ENCODE measurements around the gene ERI2. TPM values are rescaled to one million over a fixed set of nuclear protein-coding genes. Genes with fewer than 3 reads are reported as not detected.
"Not testable (repeated sequence)": the region's sequence is repeated elsewhere in the genome, so short reads cannot be mapped to it uniquely, and the experiment has no call there.

ERI2 gene
- total RNA-seq, 1 donor from 2014 or later = 15.1 TPM

GRCh38 chr16:20838240-20838639 is 32.0 kb upstream of the ERI2 start:
- H3K27me3 Mint-ChIP-seq = no peaks in the 10 kb centered on the region
- H3K4me3 Mint-ChIP-seq = no peak overlapping the region
- H3K36me3 Mint-ChIP-seq (ENCODE audit: low read depth) = peaks cover 76% of the 10 kb centered on the region
- peaks cover 3% of the 10 kb centered on the region for H3K4me1 Mint-ChIP-seq
- H3K9me3 Mint-ChIP-seq = no peaks in the 10 kb centered on the region
- DNase-seq = no peak
- intact Hi-C loops (cut with micrococcal nuclease) = no loop called here
- no peak overlapping the region for H3K27ac Mint-ChIP-seq

GRCh38 chr16:20833086-20833485 is 26.8 kb upstream of the ERI2 start:
- no peaks in the 10 kb centered on the region for H3K4me1 Mint-ChIP-seq
- intact Hi-C loops (cut with micrococcal nuclease) = no loop called here
- DNase-seq = no peak
- no peaks in the 10 kb centered on the region for H3K9me3 Mint-ChIP-seq
- peaks cover 52% of the 10 kb centered on the region for H3K36me3 Mint-ChIP-seq (ENCODE audit: low read depth)
- no peak overlapping the region for H3K27ac Mint-ChIP-seq
- H3K27me3 Mint-ChIP-seq = no peaks in the 10 kb centered on the region
- no peak overlapping the region for H3K4me3 Mint-ChIP-seq

- Mint-ChIP-seq H3K4me1 (no peaks in the 10 kb centered on the region), H3K4me3 (no peak overlapping the region), H3K27me3 (no peaks in the 10 kb centered on the region), H3K27ac (no peak overlapping the region), H3K36me3 (ENCODE audit: low read depth) (peaks cover 38% of the 10 kb centered on the region), H3K9me3 (no peaks in the 10 kb centered on the region)
- intact Hi-C loops (cut with micrococcal nuclease) = no loop called here
- no peak for DNase-seq
Measured at GRCh38 chr16:20830372-20830771, 24.1 kb upstream of the ERI2 start.

- intact Hi-C loops (cut with micrococcal nuclease) = no loop called here
- no peak for DNase-seq
- Mint-ChIP-seq H3K4me3 (no peak overlapping the region), H3K36me3 (ENCODE audit: low read depth) (peaks cover 33% of the 10 kb centered on the region), H3K27ac (no peak overlapping the region), H3K9me3 (no peaks in the 10 kb centered on the region), H3K27me3 (no peaks in the 10 kb centered on the region), H3K4me1 (no peaks in the 10 kb centered on the region)
Measured at GRCh38 chr16:20829536-20829935, 23.3 kb upstream of the ERI2 start.

DNA sequence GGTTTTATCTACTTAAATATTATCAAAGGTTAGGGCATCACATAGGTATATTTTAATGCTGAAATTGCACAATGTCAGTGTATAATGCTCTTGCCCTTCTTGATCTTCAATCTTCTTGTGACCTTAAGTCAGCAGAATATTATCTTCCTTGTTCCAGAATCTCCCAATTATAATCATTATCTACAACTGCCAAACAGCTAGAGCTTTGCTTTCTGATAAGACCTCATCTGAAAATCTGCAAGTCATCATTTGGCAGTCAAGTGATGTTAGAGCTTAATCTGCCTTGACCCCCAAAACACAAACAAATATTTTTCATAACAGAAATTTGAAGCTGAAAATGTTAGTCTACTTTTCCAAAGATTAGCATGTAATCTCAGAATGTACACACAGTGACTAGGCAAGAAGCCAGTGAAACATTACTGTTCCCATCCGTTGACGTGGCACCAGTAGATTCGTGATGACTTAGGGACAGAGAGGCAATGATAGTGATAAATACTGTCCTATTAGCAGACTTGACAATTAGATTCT is 19.8 kb upstream of the ERI2 start:
- intact Hi-C loops (cut with micrococcal nuclease) = no loop called here

DNA sequence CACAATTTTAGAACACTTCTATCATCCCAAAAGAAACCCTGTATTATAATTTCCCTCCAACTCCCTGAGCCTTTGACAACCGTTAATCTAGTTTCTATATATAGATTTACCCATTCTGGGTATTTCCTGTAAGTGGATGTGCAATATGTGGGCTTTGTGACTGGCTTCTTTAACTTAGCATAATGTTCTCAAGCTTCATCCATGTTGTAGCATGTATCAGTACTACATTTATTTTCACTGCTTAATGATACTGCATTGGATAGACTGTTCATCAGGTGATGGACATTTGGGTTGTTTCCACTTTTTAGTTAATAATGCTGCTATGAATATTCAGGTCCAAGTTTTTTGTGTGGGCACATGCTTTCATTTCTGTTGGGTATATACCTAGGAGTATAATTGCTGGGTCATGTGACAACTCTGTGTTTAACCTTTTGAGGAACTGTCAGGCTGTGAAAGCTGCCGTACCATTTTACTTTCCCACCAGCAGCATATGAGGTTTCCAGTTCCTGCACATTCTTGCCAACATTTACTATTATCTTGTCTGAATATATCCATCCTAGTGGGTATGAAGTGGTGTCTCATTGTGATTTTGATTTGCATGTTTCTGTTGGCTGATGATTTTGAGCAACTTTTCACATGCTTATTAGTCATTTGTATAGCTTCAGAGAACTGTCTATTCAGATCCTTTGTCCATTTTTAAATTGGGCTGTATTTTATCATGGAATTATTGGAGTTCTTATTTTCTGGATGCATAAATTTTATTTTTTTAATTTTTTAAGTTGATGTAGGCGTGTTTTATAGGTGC is 16.5 kb upstream of the ERI2 start:
- H3K27ac Mint-ChIP-seq = peak overlapping the region; percentile 56
- peaks cover 49% of the 10 kb centered on the region for H3K36me3 Mint-ChIP-seq (ENCODE audit: low read depth)
- DNase-seq = no peak
- H3K4me1 Mint-ChIP-seq = peaks cover 10% of the 10 kb centered on the region
- peak overlapping the region; percentile 3 for H3K4me3 Mint-ChIP-seq
- peaks cover 4% of the 10 kb centered on the region for H3K9me3 Mint-ChIP-seq
- H3K27me3 Mint-ChIP-seq = no peaks in the 10 kb centered on the region
- intact Hi-C loops (cut with micrococcal nuclease) = loop anchor here (1.0 kb wide), 1 partner anchor 22 kb away; no protein-coding TSS in a partner anchor

More for the DNA sequence above, 19.8 kb upstream of the ERI2 start:
- H3K4me3 Mint-ChIP-seq = no peak overlapping the region
- no peak for DNase-seq
- no peak overlapping the region for H3K27ac Mint-ChIP-seq
- H3K27me3 Mint-ChIP-seq = no peaks in the 10 kb centered on the region
- H3K36me3 Mint-ChIP-seq (ENCODE audit: low read depth) = peaks cover 36% of the 10 kb centered on the region
- H3K4me1 Mint-ChIP-seq = peaks cover 10% of the 10 kb centered on the region
- H3K9me3 Mint-ChIP-seq = peaks cover 4% of the 10 kb centered on the region

- intact Hi-C loops (cut with micrococcal nuclease) = loop anchor here (1.0 kb wide), 1 partner anchor 23 kb away; no protein-coding TSS in a partner anchor
- Mint-ChIP-seq H3K4me3 (no peak overlapping the region), H3K27ac (no peak overlapping the region), H3K36me3 (ENCODE audit: low read depth) (peaks cover 49% of the 10 kb centered on the region), H3K9me3 (peaks cover 4% of the 10 kb centered on the region), H3K4me1 (peaks cover 10% of the 10 kb centered on the region), H3K27me3 (no peaks in the 10 kb centered on the region)
- DNase-seq = no peak
Measured at GRCh38 chr16:20821682-20822081, 15.4 kb upstream of the ERI2 start.

- Mint-ChIP-seq H3K27me3 (no peaks in the 10 kb centered on the region), H3K4me3 (no peak overlapping the region), H3K9me3 (peaks cover 4% of the 10 kb centered on the region), H3K36me3 (ENCODE audit: low read depth) (peaks cover 44% of the 10 kb centered on the region), H3K27ac (no peak overlapping the region), H3K4me1 (peaks cover 17% of the 10 kb centered on the region)
- DNase-seq = no peak
- intact Hi-C loops (cut with micrococcal nuclease) = no loop called here
Measured at GRCh38 chr16:20818929-20819585, 12.8 kb upstream of the ERI2 start.

GRCh38 chr16:20814784-20815183 is 8.5 kb upstream of the ERI2 start:
- Mint-ChIP-seq H3K9me3 (no peaks in the 10 kb centered on the region), H3K27me3 (no peaks in the 10 kb centered on the region), H3K4me3 (no peak overlapping the region), H3K4me1 (peaks cover 14% of the 10 kb centered on the region), H3K27ac (no peak overlapping the region), H3K36me3 (ENCODE audit: low read depth) (peaks cover 24% of the 10 kb centered on the region)
- no peak for DNase-seq
- intact Hi-C loops (cut with micrococcal nuclease) = no loop called here

- peaks cover 17% of the 10 kb centered on the region for H3K36me3 Mint-ChIP-seq (ENCODE audit: low read depth)
- DNase-seq = no peak
- intact Hi-C loops (cut with micrococcal nuclease) = no loop called here
- no peak overlapping the region for H3K4me3 Mint-ChIP-seq
- H3K9me3 Mint-ChIP-seq = no peaks in the 10 kb centered on the region
- H3K4me1 Mint-ChIP-seq = peaks cover 26% of the 10 kb centered on the region
- H3K27ac Mint-ChIP-seq = no peak overlapping the region
- no peaks in the 10 kb centered on the region for H3K27me3 Mint-ChIP-seq
Measured at GRCh38 chr16:20812510-20812909, 6.2 kb upstream of the ERI2 start.

- intact Hi-C loops (cut with micrococcal nuclease) = no loop called here
- Mint-ChIP-seq H3K4me1 (peaks cover 28% of the 10 kb centered on the region), H3K36me3 (ENCODE audit: low read depth) (peaks cover 15% of the 10 kb centered on the region)
Measured at GRCh38 chr16:20811889-20812439, 5.7 kb upstream of the ERI2 start.

DNA sequence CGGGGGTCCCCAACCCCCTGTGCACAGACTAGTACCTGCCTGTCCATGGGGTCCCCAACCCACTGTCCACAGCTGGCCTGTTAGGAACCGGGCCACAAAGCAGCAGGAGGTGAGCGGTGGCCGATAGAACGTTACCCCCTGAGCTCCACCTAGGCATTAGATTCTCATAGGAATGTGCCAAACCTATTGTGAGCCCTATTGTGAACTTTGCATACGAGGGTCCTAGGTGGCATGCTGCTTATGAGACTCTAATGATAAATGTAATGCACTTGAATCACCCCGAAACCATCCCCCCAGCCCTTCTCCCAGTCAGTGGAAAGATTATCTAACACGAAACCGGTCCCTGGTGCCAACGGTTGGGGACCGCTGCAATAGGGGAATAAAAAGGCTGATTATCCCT is 1.6 kb upstream of the ERI2 start:
- peaks cover 24% of the 10 kb centered on the region for H3K4me1 Mint-ChIP-seq
- H3K9me3 Mint-ChIP-seq = no peaks in the 10 kb centered on the region
- peak overlapping the region; percentile 94 for H3K4me3 Mint-ChIP-seq

More at GRCh38 chr16:20811889-20812439, 5.7 kb upstream of the ERI2 start:
- Mint-ChIP-seq H3K9me3 (no peaks in the 10 kb centered on the region), H3K27ac (no peak overlapping the region), H3K27me3 (no peaks in the 10 kb centered on the region), H3K4me3 (no peak overlapping the region)
- DNase-seq = no peak

DNA sequence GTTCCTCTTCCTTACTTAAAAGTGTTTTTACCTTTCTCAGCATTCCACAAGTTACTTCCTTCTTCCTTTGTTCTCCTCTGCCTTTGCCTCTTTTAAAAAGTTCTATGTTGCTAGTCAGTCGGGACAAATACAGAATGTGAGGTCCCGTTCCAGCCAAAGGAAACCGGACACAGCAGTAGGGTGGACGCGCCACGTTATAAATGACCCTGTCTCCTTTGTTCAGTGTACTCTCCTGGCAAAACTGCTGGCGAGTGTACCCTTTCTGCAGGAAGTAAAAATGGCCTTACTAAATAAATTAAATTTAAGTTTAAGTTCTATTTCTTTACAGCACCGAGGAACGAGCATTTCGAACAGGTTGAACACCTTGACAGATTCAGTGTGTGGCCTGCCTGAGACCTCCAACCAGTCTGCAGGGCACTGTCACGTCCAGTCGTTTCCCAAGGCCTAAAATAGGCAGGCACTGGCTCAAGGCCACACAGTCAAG is 546 bp downstream of the ERI2 start:
- not testable (repeated sequence) for DNase-seq; H3K36me3 Mint-ChIP-seq (ENCODE audit: low read depth); H3K27me3 Mint-ChIP-seq; H3K9me3 Mint-ChIP-seq
- Mint-ChIP-seq H3K4me3 (peak overlapping the region; percentile 94), H3K27ac (peak overlapping the region; percentile 96), H3K4me1 (peaks cover 22% of the 10 kb centered on the region)
- intact Hi-C loops (cut with micrococcal nuclease) = loop anchor here (1.0 to 10.0 kb wide), 4 partner anchors 45 to 499 kb away; partner anchors contain the start of genes DCUN1D3, LYRM1 and THUMPD1

More for the DNA sequence above, 1.6 kb upstream of the ERI2 start:
- no peaks in the 10 kb centered on the region for H3K27me3 Mint-ChIP-seq
- intact Hi-C loops (cut with micrococcal nuclease) = loop anchor here (2.0 to 10.0 kb wide), 3 partner anchors 43 to 497 kb away; partner anchors contain the start of genes DCUN1D3 and LYRM1
- H3K27ac Mint-ChIP-seq = peak overlapping the region; percentile 46
- no peak for DNase-seq
- peaks cover 6% of the 10 kb centered on the region for H3K36me3 Mint-ChIP-seq (ENCODE audit: low read depth)
